Measurements from ENCODE around the gene SLC49A3. TPM values are rescaled to one million over a fixed set of nuclear protein-coding genes. Genes with fewer than 3 reads are reported as not detected.

SLC49A3 gene
- total and polyA plus RNA-seq, 2 of the 8 experiments (the other 6 are each of a cell fraction or from before 2014, with no cell fraction given): 5.0 to 8.8 TPM

GRCh38 chr4:727576-727975 is 38.6 kb upstream of the SLC49A3 start:
- Histone ChIP-seq H4K5ac (ENCODE audit: insufficient read length, low read depth, low read length) (no peak overlapping the region), H4K20me1 (replicated peaks in 1 of 2; ENCODE audit: control insufficient read depth in 1 of 2, insufficient read depth in 2 of 2, low read length in 2 of 2) (peaks cover 25 to 32% of the 10 kb centered on the region in 2 experiments), H3K79me1 (ENCODE audit: low read depth, low read length) (peaks cover 14% of the 10 kb centered on the region), H2AK5ac (ENCODE audit: low read depth, low read length) (no peak overlapping the region), H3K9ac (replicated peaks in 1 of 4; ENCODE audit: extremely low read depth in 1 of 4, low read depth in 3 of 4, low read length in 3 of 4) (no peak overlapping the region), H2BK15ac (ENCODE audit: low read length) (no peak overlapping the region), H3K56ac (replicated peaks; ENCODE audit: insufficient read length, low read depth, low read length) (no peak overlapping the region), H3K79me2 (ENCODE audit: control insufficient read depth in 1 of 2, insufficient read depth in 2 of 2, low read length in 2 of 2) (peaks cover 3 to 48% of the 10 kb centered on the region in 2 experiments; a peak in 3 of 4 replicates), H3K36me3 (ENCODE audit: control insufficient read depth in 2 of 4, insufficient read depth in 4 of 4, low read length in 3 of 4) (peaks cover 3 to 14% (median 8%) of the 10 kb centered on the region in 4 experiments; a peak in 6 of 8 replicates), H3K9me3 (ENCODE audit: insufficient read depth in 2 of 2, low read depth in 1 of 2, low read length in 1 of 2) (peaks cover 0 to 5% of the 10 kb centered on the region in 2 experiments; a peak in 1 of 4 replicates), H2BK5ac (ENCODE audit: low read depth, low read length) (no peak overlapping the region), H2BK20ac (ENCODE audit: low read length) (no peak overlapping the region), H4K8ac (ENCODE audit: extremely low read depth, insufficient read depth, low read length) (no peak overlapping the region), H3K4me1 (replicated peaks in 1 of 4; ENCODE audit: control insufficient read depth in 3 of 4, insufficient read depth in 4 of 4, low read length in 3 of 4) (no peaks in the 10 kb centered on the region), H3K4ac (replicated peaks; ENCODE audit: insufficient read length, low read depth, low read length) (no peak overlapping the region), H4K91ac (replicated peaks; ENCODE audit: insufficient read length, low read length) (no peak overlapping the region), H3K18ac (ENCODE audit: extremely low read depth, low read length) (no peak overlapping the region), H3K4me2 (ENCODE audit: insufficient read depth in 1 of 2, low read depth in 2 of 2, low read length in 2 of 2) (no peak overlapping the region), H3K27me3 (replicated peaks in 1 of 4; ENCODE audit: control insufficient read depth in 3 of 4, extremely low read depth in 1 of 4, insufficient read depth in 3 of 4, low read length in 3 of 4) (no peaks in the 10 kb centered on the region), H2AFZ (ENCODE audit: low read length) (no peak overlapping the region), H3K27ac (ENCODE audit: low read depth, low read length) (no peak overlapping the region), H3K23me2 (ENCODE audit: low read depth, low read length) (no peaks in the 10 kb centered on the region), H3K23ac (ENCODE audit: insufficient read length) (no peak overlapping the region), H3K14ac (ENCODE audit: insufficient read length) (no peak overlapping the region), H2BK12ac (ENCODE audit: low read depth, low read length) (no peak overlapping the region), H3K4me3 (ENCODE audit: extremely low read depth in 1 of 4, insufficient read depth in 2 of 4, low read depth in 3 of 4, low read length in 4 of 4) (no peak overlapping the region), H2BK120ac (replicated peaks; ENCODE audit: low read depth, low read length) (no peak overlapping the region)
- 90% methylated on average over 6 of the region's 6 CpGs; no CpG with 5 or more reads in 1 of the 2 experiments for WGBS, 2 experiments (ENCODE audit: extremely low coverage in 1 of 2, insufficient coverage in 1 of 2, insufficient read length in 1 of 2, insufficient replicate concordance in 2 of 2, low coverage in 1 of 2, low lambda C conversion rate in 2 of 2, missing lambda C conversion rate in 1 of 2)
- DNase-seq (ENCODE audit: low read depth in 1 of 2, low spot score in 2 of 2) (no peak), FAIRE-seq (no peak)
- ChIA-PET POLR2A (ENCODE audit: partially characterized antibody) (interaction anchor here (1.1 kb wide), 1 partner anchor 48 kb away, joined by 4 read pairs; no protein-coding TSS in a partner anchor), CTCF (ENCODE audit: partially characterized antibody) (interaction anchor here (1.1 to 2.3 kb wide), 2 partner anchors 15 to 43 kb away, joined by 3 to 6 read pairs; no protein-coding TSS in a partner anchor)
- TF ChIP-seq HDAC6 (IDR thresholded peaks at IDR 0.05; ENCODE audit: low read depth, low read length) (no peak), JUND (IDR thresholded peaks at IDR 0.05; ENCODE audit: low read length) (no peak), TBP (IDR thresholded peaks at IDR 0.05; ENCODE audit: low read depth, low read length) (no peak), RXRA (IDR thresholded peaks at IDR 0.05; ENCODE audit: insufficient read depth, low read depth, low read length) (no peak), E2F6 (IDR thresholded peaks at IDR 0.05) (no peak), EGR1 (IDR thresholded peaks at IDR 0.05; ENCODE audit: borderline replicate concordance, low read depth, low read length) (no peak), FOSL1 (IDR thresholded peaks at IDR 0.05; ENCODE audit: insufficient read depth, low read depth, low read length) (no peak), YY1 (IDR thresholded peaks at IDR 0.05; ENCODE audit: low read depth, low read length) (no peak), BRCA1 (IDR thresholded peaks at IDR 0.05; ENCODE audit: low read depth, low read length) (no peak), SAP30 (IDR thresholded peaks at IDR 0.05; ENCODE audit: insufficient read depth, insufficient replicate concordance, low read length) (no peak), ASH2L (IDR thresholded peaks at IDR 0.05; ENCODE audit: low read length) (no peak), SIN3A (conservative IDR thresholded peaks at IDR 0.05 in 1 of 2, IDR thresholded peaks at IDR 0.05 in 1 of 2; ENCODE audit: low read depth in 1 of 2, low read length in 2 of 2) (no peak), ZNF274 (IDR thresholded peaks at IDR 0.05; ENCODE audit: borderline replicate concordance, extremely low read depth, low read length) (no peak), POLR2A (IDR thresholded peaks at IDR 0.05; ENCODE audit: control extremely low read depth in 1 of 2, low read depth in 2 of 2, low read length in 2 of 2) (no peak)

Data from H1 (cell line).